GM19025 (cell line): ENCODE results near the gene SETD1A.
A peak's percentile ranks its signal among the peaks of the same experiment; 100 is the strongest.
"Not testable (repeated sequence)": the region's sequence is repeated elsewhere in the genome, so short reads cannot be mapped to it uniquely, and the experiment has no call there.

Experiments
- ATAC-seq: cut with Tn5 transposase; IDR thresholded peaks from one replicate; pipeline ENCODE4 v1.9.1; 2021; ENCODE audit warnings: mild to moderate bottlenecking, low read depth, moderate library complexity; ENCODE audit not compliant: unreplicated experiment

SETD1A gene

GRCh38 chr16:30928390-30928789 is 29.2 kb upstream of the SETD1A start:
- no peak for ATAC-seq

GRCh38 chr16:30929167-30929566 is 28.4 kb upstream of the SETD1A start:
- ATAC-seq: no peak

DNA sequence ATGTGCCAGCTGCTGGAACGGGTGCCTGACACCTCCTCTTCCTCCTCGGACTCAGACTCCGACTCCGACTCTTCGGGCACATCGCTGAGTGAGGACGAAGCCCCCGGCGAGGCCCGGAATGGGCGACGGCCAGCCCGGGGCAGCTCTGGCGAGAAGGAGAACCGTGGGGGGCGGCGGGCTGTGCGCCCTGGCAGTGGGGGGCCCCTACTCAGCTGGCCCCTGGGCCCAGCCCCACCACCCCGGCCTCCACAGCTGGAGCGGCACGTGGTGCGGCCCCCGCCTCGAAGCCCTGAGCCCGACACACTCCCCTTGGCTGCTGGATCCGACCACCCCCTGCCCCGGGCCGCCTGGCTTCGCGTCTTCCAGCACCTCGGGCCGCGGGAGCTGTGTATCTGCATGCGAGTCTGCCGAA is 27.4 kb upstream of the SETD1A start:
- no peak for ATAC-seq

DNA sequence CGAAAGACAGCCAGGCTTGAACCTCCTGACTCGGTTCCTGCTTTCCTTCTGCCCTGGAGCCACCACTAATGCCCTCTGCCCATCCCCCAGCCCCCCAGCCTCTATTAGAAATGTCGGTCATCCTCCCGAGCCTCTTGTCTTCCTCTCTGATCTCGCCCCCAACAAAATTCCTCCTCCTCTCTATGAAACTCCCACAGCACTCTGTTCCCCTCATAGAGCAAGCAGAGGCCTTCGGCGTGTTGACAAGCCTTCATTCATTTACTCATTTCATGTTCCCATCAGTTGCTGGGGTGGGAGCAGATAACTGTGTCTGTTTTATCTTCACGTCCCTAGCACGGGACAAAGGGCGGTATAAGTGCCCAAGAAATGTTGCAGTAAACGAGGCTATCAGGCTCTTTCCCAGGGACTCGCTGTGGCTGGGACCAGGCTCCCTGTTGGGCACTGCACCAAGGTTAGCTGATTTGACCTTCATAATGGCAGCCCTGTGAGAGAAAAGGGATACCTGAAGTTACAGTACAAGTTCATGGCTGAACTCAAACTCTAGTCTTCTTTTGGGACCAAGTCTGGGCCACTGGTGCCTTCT is 26.4 kb upstream of the SETD1A start:
- ATAC-seq: no peak

DNA sequence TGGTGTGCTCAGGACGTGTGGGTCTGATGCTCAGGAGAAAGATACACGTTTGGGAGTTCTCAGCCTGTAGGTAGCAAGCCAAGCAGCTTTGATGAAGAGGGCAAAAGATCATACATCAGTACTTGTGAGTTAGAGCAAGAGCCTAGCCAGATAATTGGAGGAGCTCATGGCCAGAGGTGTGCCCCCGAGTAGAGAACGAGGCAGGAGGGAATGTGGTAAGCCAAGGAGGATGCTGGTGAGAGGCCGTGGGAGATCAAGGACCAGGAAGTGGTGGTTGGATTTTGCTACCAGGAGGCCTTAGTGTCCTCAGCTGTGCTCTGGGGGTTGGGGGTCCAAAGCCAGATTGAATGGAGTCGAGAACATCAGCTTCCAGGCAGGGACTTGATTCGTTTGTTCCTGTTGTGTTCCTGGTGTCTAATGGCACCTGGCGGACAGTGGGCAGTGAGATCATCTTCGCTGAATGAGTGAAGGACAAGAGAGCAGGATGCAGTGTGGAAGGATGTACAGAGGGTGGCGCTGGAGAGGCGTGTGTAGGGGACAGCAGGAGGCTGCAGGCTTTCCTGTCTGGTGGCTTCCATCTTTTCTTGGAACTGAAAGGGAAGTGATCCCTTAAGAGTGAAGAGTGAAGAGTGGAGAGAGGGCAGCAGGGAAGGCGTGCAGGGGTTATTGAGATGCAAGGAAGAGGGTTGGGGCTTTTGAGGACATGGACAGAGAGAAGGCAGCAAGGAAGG is 22.6 kb upstream of the SETD1A start:
- ATAC-seq: no peak

DNA sequence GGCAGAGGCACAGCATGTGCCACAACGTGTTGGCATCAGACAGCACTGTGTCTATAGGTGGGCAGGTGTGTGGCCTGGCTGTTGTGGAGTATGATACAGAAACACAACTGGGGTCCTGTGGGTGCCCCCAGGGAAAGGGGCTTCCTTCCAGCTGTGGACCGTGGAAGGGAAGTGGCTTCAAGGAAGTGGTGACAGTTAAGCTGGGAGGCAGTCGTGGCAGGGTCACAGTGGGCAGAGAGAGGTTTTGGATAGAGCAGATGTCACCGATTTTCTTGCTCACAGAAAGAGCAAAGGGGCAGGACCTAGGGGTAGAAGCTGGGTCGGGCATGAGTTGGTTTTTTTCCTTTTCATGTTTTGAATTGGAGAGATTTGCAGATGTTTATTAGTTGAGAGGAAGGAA is 19.9 kb upstream of the SETD1A start:
- ATAC-seq: no peak

DNA sequence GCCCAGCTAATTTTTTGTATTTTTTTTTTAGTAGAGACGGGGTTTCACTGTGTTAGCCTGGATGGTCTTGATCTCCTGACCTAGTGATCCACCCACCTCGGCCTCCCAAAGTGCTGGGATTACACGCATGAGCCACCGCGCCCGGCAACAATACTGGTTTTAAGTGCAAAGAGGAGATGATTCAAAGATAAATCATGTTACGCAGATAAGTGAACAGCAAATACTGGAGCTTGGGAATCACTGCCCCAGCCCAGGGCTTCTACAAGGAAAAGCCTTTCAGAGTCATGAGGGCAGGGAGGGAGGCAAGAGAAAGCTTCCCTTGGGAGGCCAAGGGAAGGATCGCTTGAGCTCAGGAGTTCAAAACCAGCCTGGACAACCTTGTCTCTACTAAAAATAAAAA is 18.0 kb upstream of the SETD1A start:
- not testable (repeated sequence) for ATAC-seq

DNA sequence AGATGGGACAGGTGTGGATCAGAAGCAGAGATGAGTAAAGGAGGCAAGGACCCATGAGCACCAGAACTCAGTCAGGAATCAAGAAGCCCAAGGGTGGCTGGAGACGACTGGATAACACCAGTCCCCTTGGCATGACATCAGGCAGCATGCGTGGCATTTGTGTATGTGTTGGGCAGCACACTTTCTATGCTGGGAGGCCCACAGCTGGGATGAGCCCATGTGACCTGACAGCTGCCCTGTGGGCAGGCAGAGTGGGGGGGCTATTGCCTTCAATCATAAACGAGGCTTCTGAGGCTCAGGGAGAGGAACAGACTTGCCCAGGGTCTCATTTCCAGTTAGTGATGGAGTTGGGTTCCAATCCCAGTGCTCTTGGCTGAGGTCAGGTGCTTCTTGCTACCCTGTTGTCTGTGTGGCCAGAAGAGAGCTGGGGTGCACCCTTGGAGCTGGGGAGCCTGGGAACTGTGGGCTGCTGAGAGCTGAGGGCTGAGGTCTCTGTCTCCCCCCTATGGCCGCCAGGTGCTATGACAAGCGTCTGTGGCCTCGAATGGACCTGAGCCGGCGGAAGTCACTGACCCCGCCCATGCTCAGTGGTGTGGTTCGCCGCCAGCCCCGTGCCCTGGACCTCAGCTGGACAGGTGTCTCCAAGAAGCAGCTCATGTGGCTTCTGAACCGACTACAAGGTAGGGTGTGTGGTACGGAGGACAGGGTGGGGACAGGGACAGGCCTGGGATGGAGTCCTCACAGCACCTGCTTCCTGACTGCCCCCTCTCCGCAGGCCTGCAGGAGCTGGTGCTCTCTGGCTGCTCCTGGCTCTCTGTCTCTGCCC is 15.7 kb upstream of the SETD1A start:
- ATAC-seq: peak; percentile 87

DNA sequence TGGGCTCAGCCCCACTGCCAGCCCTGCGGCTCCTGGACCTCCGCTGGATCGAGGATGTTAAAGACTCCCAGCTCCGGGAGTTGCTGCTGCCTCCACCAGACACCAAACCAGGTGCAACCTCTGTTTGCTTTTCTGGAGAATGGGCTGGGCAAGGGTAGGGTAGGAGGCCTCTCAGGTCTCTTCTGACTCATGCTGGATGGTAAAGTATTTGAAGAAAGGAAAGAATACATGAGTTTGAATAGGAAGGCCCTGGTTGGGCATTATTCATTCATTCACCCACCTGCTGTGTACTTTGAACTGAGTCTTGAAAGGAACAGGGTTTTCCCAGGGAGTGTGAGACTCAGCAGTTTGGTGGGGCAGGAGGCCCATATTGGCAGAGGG is 15.1 kb upstream of the SETD1A start:
- ATAC-seq: no peak

DNA sequence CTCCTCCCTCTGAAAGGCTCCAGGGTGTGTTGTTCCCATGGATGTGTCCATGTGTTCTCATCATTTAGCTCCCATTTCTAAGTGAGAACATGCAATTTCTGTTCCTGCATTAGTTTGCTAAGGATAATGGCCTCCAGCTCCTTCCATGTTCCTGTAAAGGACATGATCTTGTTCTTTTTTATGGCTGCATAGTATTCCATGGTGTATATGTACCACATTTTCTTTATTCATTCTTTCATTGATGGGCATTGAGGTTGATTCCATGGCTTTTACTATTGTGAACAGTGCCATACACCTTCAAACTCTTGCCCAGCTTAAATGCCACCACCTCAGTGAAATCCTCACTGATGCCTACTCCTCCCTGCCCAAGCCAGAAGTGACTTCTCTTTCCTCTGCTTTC is 13.2 kb upstream of the SETD1A start:
- no peak for ATAC-seq

- ATAC-seq: no peak
Measured at GRCh38 chr16:30946671-30947540, 10.6 kb upstream of the SETD1A start.

DNA sequence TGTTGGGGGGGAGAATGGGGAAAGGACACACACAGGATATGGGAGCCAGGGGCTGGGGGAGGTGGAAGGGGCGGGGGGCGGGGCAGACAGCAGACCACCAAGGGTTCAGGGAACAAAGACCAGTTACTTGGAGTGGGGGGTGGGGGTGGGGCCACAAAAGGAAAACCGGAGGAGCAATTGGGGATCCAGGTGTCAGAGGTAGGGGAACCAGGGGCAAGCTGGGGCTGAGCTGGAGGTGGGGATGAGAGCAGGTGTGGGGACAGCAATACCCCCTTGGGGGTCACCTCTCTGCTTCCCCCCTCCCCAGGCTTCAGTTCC is 10.1 kb upstream of the SETD1A start:
- no peak for ATAC-seq

DNA sequence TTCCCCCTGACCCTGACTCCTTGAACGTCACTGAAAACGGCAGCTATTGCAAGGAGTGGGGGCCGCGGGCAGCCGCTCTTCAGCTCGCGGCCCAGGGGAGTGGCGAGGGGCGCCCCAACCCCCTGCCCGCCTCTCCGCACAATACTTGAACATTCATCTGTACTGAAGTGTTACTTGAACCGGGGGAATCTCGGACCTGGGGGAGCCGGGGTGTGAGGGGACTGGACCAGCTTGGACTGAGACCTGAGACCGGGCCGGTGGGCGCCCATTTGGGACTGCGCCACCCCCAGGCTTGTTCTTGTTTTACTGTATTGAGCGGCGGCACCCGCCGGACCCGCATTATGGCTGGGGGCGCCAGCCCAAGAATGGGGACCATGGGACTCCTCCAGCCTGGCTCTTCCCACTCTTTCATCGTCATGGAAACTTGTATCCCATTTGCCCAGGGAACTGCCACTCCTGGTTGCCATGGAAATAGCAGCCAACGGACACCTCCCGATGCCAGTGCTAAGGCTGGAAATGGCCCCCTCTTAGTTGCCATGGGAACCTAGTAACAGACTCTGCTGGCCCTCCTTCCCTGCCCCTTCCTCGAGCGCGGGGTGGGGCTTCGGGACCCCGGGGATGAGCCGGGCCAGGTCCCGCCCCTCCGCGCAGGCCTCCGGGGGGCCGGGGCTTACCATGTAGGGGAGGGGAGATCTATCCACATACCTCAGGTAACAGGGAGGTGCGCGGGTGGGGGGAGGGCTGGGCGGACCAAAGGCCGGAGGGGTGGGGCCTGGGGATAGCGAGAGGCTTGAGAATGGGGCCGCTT is 9.5 kb upstream of the SETD1A start:
- no peak for ATAC-seq

DNA sequence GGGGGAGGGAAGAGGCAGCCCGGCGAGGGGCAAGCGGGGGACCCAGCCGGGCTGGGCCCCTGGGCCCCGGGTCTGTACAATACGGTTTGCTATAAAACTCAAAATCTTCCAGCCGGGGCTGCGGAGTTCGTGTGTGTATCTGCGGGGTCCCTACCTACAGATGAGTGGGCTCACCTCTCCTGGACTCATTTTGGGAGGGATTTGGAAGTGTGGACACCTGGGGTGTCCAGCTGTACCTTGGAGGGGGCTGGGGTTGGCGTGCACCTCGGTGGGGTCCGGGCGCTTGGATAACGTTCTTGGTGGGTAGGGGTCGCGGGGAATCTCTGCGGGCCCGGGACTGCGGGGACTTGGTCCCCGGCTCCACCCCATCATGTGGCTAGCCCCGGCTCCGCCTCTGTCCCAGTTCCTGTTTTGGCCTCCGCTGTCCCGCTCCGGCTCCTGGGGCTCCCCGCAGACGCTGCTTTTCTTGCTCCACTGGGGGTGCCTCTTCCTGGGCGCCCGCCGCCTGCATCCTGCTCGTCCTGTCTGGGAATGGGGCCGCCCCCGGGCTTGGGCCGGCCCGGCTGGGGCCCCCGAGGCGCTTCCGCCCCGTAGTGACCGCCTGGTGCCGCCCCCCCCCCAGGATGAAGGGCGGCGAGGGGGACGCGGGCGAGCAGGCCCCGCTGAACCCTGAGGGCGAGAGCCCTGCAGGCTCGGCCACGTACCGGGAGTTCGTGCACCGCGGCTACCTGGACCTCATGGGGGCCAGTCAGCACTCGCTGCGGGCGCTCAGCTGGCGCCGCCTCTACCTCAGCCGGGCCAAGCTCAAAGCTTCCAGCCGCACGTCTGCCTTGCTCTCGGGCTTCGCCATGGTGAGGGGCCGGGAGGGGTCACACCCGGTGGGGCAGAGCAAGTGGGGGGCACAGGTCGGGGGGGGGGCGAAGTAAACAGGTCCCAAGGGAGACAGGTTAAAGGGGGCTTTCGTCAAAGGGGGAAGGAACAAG is 8.6 kb upstream of the SETD1A start, which contains the start of gene ORAI3:
ORAI3 (plus strand) TSS at position 402 of the 983 bp plus-strand sequence; CDS start at position 624, 222 bp downstream.
- ATAC-seq: peak; percentile 67

DNA sequence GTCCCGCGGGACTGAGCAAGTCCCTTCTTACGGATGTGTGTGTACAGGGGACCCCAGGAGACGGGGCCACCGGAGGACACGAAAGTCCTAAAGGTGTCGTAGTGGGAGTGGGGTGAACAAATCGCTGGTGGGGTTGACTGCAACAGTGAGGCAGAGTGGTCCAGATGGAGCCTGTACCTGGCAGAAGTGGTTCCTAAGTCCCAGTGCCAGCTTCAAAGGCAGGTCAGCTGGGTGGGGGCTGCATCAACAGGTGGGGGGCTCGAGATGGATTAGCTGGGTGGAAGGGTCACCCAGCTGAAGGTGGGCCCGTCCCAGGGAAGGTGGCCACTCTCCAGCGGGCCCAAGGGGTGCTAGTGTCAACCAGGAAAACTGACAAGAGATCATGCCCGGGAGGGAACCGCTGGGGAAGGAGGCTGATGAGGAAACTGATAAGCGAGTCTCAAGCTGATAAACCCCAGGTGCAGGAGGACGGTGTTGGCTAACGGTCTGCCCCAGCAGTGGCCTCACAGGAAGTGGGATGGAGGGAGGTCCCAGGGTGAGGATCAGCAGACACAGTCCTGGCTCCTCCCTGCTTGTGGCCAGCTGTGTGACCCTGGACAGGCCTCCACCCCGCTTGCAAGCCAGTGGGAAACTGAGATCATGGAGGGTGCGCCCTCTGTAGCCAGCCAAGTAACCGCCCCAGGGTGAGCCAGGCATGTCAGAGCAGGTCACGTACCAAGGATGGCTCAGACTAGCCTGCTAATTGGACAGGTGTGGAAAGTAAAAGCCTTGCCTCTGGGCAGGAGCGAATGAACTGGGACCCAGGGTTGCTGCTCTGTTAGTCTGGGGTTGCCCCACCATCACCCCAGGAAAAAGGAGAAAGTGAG is 7.7 kb upstream of the SETD1A start:
- no peak for ATAC-seq

GRCh38 chr16:30950516-30951065 is 7.0 kb upstream of the SETD1A start:
- no peak for ATAC-seq

DNA sequence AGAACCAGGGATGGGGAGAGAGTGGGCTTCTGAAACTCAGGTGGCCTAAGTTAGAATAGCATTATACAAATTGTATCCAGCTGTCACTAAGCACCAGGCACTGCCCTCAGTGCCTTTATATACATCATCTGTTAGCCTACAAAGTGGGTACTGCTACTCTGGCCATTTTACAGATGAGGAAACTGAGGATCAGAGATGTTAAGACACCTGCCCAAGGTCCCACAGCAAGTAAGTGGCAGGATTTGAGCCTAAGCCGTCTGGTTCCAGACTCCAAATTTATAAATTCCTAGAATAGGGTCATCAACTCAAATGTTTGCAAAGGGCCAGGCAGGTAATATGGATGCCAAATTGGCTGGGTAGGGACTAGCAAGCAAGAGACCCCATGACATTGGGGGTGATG is 6.4 kb upstream of the SETD1A start:
- ATAC-seq: no peak

GRCh38 chr16:30951750-30952149 is 5.8 kb upstream of the SETD1A start:
- ATAC-seq: no peak
